GM18505 (cell line): ENCODE results near the gene SEC14L5.

ENCODE experiments used
- ATAC-seq: cut with Tn5 transposase; IDR thresholded peaks from one replicate; pipeline ENCODE4 v1.9.1; 2021; ENCODE audit not compliant: unreplicated experiment
- POLR2A ChIP-seq: IDR thresholded peaks from 4 replicates; pipeline ENCODE4 v1.6.1; 2011; ENCODE audit warnings: borderline replicate concordance; ENCODE audit not compliant: insufficient read depth, insufficient read length; ENCODE audit errors: extremely low read depth

Gene SEC14L5

GRCh38 chr16:5066511-5066910 is 108.4 kb downstream of the SEC14L5 start:
- no peak for TF ChIP-seq POLR2A
- no peak for ATAC-seq
